Nephron (organoid): ENCODE measurements around the gene SYT1.

Source experiments
- H3K27ac Mint-ChIP-seq, 3 experiments: 2 replicates each; pipeline ENCODE4 v1.8.0; 2020; ENCODE audit warnings: mixed read lengths in 3 of 3, mild to moderate bottlenecking in 2 of 3, moderate library complexity in 1 of 3
- H3K27me3 Mint-ChIP-seq: 2 replicates; pipeline ENCODE4 v1.8.0; 2021; ENCODE audit warnings: low read depth, mild to moderate bottlenecking, moderate library complexity, mixed read lengths
- H3K36me3 Mint-ChIP-seq: 2 replicates; pipeline ENCODE4 v1.8.0; 2020; ENCODE audit warnings: low read depth, mixed read lengths
- H3K4me1 Mint-ChIP-seq: 2 replicates; pipeline ENCODE4 v1.8.0; 2020; ENCODE audit warnings: mixed read lengths
- H3K4me3 Mint-ChIP-seq, 3 experiments: 2 replicates each; pipeline ENCODE4 v1.8.0; 2020; ENCODE audit warnings: mild to moderate bottlenecking in 3 of 3, mixed read lengths in 3 of 3, moderate library complexity in 2 of 3
- H3K9me3 Mint-ChIP-seq: 2 replicates; pipeline ENCODE4 v1.8.0; 2020; ENCODE audit warnings: mixed read lengths
- CTCF ChIP-seq, 3 experiments: fragments of 200-600 bp; sonication (generic); IDR thresholded peaks; one replicate each; pipeline ENCODE4 v1.5.0; 2021; ENCODE audit warnings: antibody characterized with exemption in 3 of 3; ENCODE audit not compliant: unreplicated experiment in 3 of 3

SYT1 gene

GRCh38 chr12:79439175-79439825 is 574.7 kb downstream of the SYT1 start:
- no peak overlapping the region for H3K4me3 Mint-ChIP-seq
- TF ChIP-seq CTCF (IDR thresholded peaks at IDR 0.05; ENCODE audit: unreplicated experiment in 3 of 3), result no peak
- H3K4me1 Mint-ChIP-seq, result peaks cover 30% of the 10 kb centered on the region
- H3K27me3 Mint-ChIP-seq, result no peaks in the 10 kb centered on the region
- H3K9me3 Mint-ChIP-seq, result no peaks in the 10 kb centered on the region
- H3K36me3 Mint-ChIP-seq, result peaks cover 3% of the 10 kb centered on the region
- H3K27ac Mint-ChIP-seq, result peak overlapping the region; percentile 38 to 73 (median 44)

- Mint-ChIP-seq H3K4me3 (no peak overlapping the region), H3K36me3 (peaks cover 9% of the 10 kb centered on the region), H3K4me1 (peaks cover 31% of the 10 kb centered on the region), H3K27ac (peak overlapping the region in 2 of 3 experiments; percentile 24 to 28), H3K27me3 (no peaks in the 10 kb centered on the region), H3K9me3 (no peaks in the 10 kb centered on the region)
- TF ChIP-seq CTCF (IDR thresholded peaks at IDR 0.05; ENCODE audit: unreplicated experiment in 3 of 3), result no peak
Measured at GRCh38 chr12:79441534-79441933, 577.0 kb downstream of the SYT1 start.

GRCh38 chr12:79442396-79442795 is 577.8 kb downstream of the SYT1 start:
- no peak for TF ChIP-seq CTCF (IDR thresholded peaks at IDR 0.05; ENCODE audit: unreplicated experiment in 3 of 3)
- H3K27me3 Mint-ChIP-seq, result no peaks in the 10 kb centered on the region
- H3K9me3 Mint-ChIP-seq, result no peaks in the 10 kb centered on the region
- H3K4me3 Mint-ChIP-seq, result no peak overlapping the region
- H3K36me3 Mint-ChIP-seq, result peaks cover 9% of the 10 kb centered on the region
- H3K27ac Mint-ChIP-seq, result peak overlapping the region in 2 of 3 experiments; percentile 28 to 38
- peaks cover 31% of the 10 kb centered on the region for H3K4me1 Mint-ChIP-seq

GRCh38 chr12:79444089-79444488 is 579.5 kb downstream of the SYT1 start:
- peaks cover 26% of the 10 kb centered on the region for H3K4me1 Mint-ChIP-seq
- H3K9me3 Mint-ChIP-seq, result no peaks in the 10 kb centered on the region
- no peak for TF ChIP-seq CTCF (IDR thresholded peaks at IDR 0.05; ENCODE audit: unreplicated experiment in 3 of 3)
- peaks cover 9% of the 10 kb centered on the region for H3K36me3 Mint-ChIP-seq
- no peaks in the 10 kb centered on the region for H3K27me3 Mint-ChIP-seq
- H3K4me3 Mint-ChIP-seq, result no peak overlapping the region
- H3K27ac Mint-ChIP-seq, result peak overlapping the region; percentile 53 to 84 (median 55)

- H3K4me3 Mint-ChIP-seq, result no peak overlapping the region
- H3K4me1 Mint-ChIP-seq, result peaks cover 21% of the 10 kb centered on the region
- H3K36me3 Mint-ChIP-seq, result peaks cover 13% of the 10 kb centered on the region
- H3K9me3 Mint-ChIP-seq, result no peaks in the 10 kb centered on the region
- no peak overlapping the region for H3K27ac Mint-ChIP-seq
- H3K27me3 Mint-ChIP-seq, result no peaks in the 10 kb centered on the region
- TF ChIP-seq CTCF (IDR thresholded peaks at IDR 0.05; ENCODE audit: unreplicated experiment in 3 of 3), result no peak
Measured at GRCh38 chr12:79448816-79449215, 584.2 kb downstream of the SYT1 start.

- H3K27ac Mint-ChIP-seq, result peak overlapping the region; percentile 41 to 82 (median 70)
- no peak for TF ChIP-seq CTCF (IDR thresholded peaks at IDR 0.05; ENCODE audit: unreplicated experiment in 3 of 3)
- no peaks in the 10 kb centered on the region for H3K27me3 Mint-ChIP-seq
- H3K36me3 Mint-ChIP-seq, result peaks cover 4% of the 10 kb centered on the region
- H3K4me3 Mint-ChIP-seq, result no peak overlapping the region
- peaks cover 34% of the 10 kb centered on the region for H3K4me1 Mint-ChIP-seq
- no peaks in the 10 kb centered on the region for H3K9me3 Mint-ChIP-seq
Measured at GRCh38 chr12:79451365-79451764, 586.8 kb downstream of the SYT1 start.
